GM23338 (cell line): ENCODE measurements around the gene NLGN1. TPM values are rescaled to one million over a fixed set of nuclear protein-coding genes. Genes with fewer than 3 reads are reported as not detected.

ENCODE experiments used
- ATAC-seq: fragments of 200-7000 bp; cut with Tn5 transposase; 3 replicates; pipeline ENCODE4 v1.9.1; 2020
- DNase-seq: peaks from one replicate; pipeline ENCODE4 v3.0.0-alpha.2; 2015; ENCODE audit warnings: low spot score
- H2AFZ ChIP-seq: fragments of 200-600 bp; sonication (generic); 2 replicates; pipeline ENCODE4 v1.8.0; 2016; ENCODE audit warnings: antibody characterized with exemption, mild to moderate bottlenecking, moderate library complexity
- H3F3A ChIP-seq: fragments of 200-600 bp; sonication (generic); replicated peaks from 2 replicates; pipeline ENCODE4 v1.8.0; 2017; ENCODE audit warnings: antibody characterized with exemption, mixed run types, low read depth
- H3K27ac ChIP-seq: fragments of 200-600 bp; sonication (generic); 2 replicates; pipeline ENCODE4 v1.6.1; 2016; ENCODE audit warnings: low read depth
- H3K27me3 ChIP-seq: fragments of 200-600 bp; sonication (generic); 2 replicates; pipeline ENCODE4 v1.8.0; 2016; ENCODE audit warnings: mild to moderate bottlenecking, mixed run types, moderate library complexity; ENCODE audit not compliant: insufficient read depth
- H3K36me3 ChIP-seq: fragments of 200-600 bp; sonication (generic); 2 replicates; pipeline ENCODE4 v1.8.0; 2016; ENCODE audit warnings: mild to moderate bottlenecking; ENCODE audit not compliant: insufficient read depth
- H3K4me1 ChIP-seq: fragments of 200-600 bp; sonication (generic); 2 replicates; pipeline ENCODE4 v1.8.0; 2016; ENCODE audit warnings: mild to moderate bottlenecking, moderate library complexity; ENCODE audit not compliant: insufficient read depth
- H3K4me2 ChIP-seq: fragments of 200-600 bp; sonication (generic); 2 replicates; pipeline ENCODE4 v1.7.1; 2017; ENCODE audit warnings: mixed run types
- H3K4me3 ChIP-seq: fragments of 200-600 bp; sonication (generic); 2 replicates; pipeline ENCODE4 v1.6.1; 2016; ENCODE audit warnings: mixed run types
- H3K79me2 ChIP-seq: fragments of 200-600 bp; sonication (generic); replicated peaks from 2 replicates; pipeline ENCODE4 v1.8.0; 2017; ENCODE audit warnings: mild to moderate bottlenecking; ENCODE audit not compliant: insufficient read depth
- H3K9me2 ChIP-seq: fragments of 200-600 bp; sonication (generic); 2 replicates; pipeline ENCODE4 v1.8.0; 2017; ENCODE audit not compliant: insufficient read depth
- H4K20me1 ChIP-seq: fragments of 200-600 bp; sonication (generic); replicated peaks from 2 replicates; pipeline ENCODE4 v1.8.0; 2017; ENCODE audit warnings: mild to moderate bottlenecking; ENCODE audit not compliant: insufficient read depth
- H3K27ac Mint-ChIP-seq: 2 replicates; pipeline ENCODE4 v1.8.0; 2020; ENCODE audit warnings: inconsistent platforms, mild to moderate bottlenecking, moderate library complexity, mixed read lengths
- H3K27me3 Mint-ChIP-seq: 3 replicates; pipeline ENCODE4 v1.8.0; 2022; ENCODE audit warnings: low read depth, mild to moderate bottlenecking, moderate library complexity, mixed read lengths, inconsistent platforms; ENCODE audit not compliant: insufficient read depth, poor library complexity
- H3K36me3 Mint-ChIP-seq: 3 replicates; pipeline ENCODE4 v1.8.0; 2021; ENCODE audit warnings: low read depth, mild to moderate bottlenecking, inconsistent platforms, moderate library complexity, mixed read lengths
- H3K4me1 Mint-ChIP-seq: 3 replicates; pipeline ENCODE4 v1.8.0; 2020; ENCODE audit warnings: mild to moderate bottlenecking, inconsistent platforms, mixed read lengths
- H3K4me3 Mint-ChIP-seq: 3 replicates; pipeline ENCODE4 v1.8.0; 2021; ENCODE audit warnings: moderate library complexity, mild to moderate bottlenecking, inconsistent platforms, mixed read lengths
- H3K9me3 Mint-ChIP-seq: 3 replicates; pipeline ENCODE4 v1.8.0; 2020; ENCODE audit warnings: moderate library complexity, mild to moderate bottlenecking, inconsistent platforms, mixed read lengths
- CREB1 ChIP-seq: fragments of 250-450 bp; sonication (Bioruptor Pico); IDR thresholded peaks from 2 replicates; pipeline ENCODE4 v1.5.0; 2020; ENCODE audit warnings: low read depth, mild to moderate bottlenecking, moderate library complexity
- CTCF ChIP-seq, 2 experiments: fragments of 200-600 bp in 1 of 2; sonication (generic) in 1 of 2; conservative IDR thresholded peaks; 2 replicates each; pipeline versions ENCODE4 v1.5.1 to v1.6.1; 2016 to 2017; ENCODE audit warnings: antibody characterized with exemption in 2 of 2, low read depth in 2 of 2, mild to moderate bottlenecking in 2 of 2, moderate library complexity in 1 of 2
- ETS1 ChIP-seq: IDR thresholded peaks from 2 replicates; pipeline ENCODE4 v1.6.1; 2016; ENCODE audit warnings: antibody characterized with exemption
- EZH2 ChIP-seq: fragments of 200-600 bp; sonication (generic); IDR thresholded peaks from one replicate; pipeline ENCODE4 v1.8.0; 2017; ENCODE audit warnings: antibody characterized with exemption, mild to moderate bottlenecking, low read depth; ENCODE audit not compliant: unreplicated experiment
- EZH2phosphoT487 ChIP-seq: fragments of 200-600 bp; sonication (generic); IDR thresholded peaks from one replicate; pipeline ENCODE4 v1.8.1; 2018; ENCODE audit warnings: antibody characterized with exemption; ENCODE audit not compliant: unreplicated experiment
- JUNB ChIP-seq: IDR thresholded peaks from one replicate; pipeline ENCODE4 v1.6.1; 2016; ENCODE audit warnings: antibody characterized with exemption; ENCODE audit not compliant: unreplicated experiment
- NANOG ChIP-seq: IDR thresholded peaks from 2 replicates; pipeline ENCODE4 v1.6.1; 2016; ENCODE audit warnings: antibody characterized with exemption, borderline replicate concordance
- POLR2AphosphoS5 ChIP-seq: IDR thresholded peaks from 2 replicates; pipeline ENCODE4 v1.6.1; 2016; ENCODE audit warnings: antibody characterized with exemption, low read depth
- REST ChIP-seq: IDR thresholded peaks from one replicate; pipeline ENCODE4 v1.6.1; 2018; ENCODE audit warnings: antibody characterized with exemption; ENCODE audit not compliant: unreplicated experiment
- STAT1 ChIP-seq: IDR thresholded peaks from one replicate; pipeline ENCODE4 v1.6.1; 2016; ENCODE audit warnings: antibody characterized with exemption; ENCODE audit not compliant: unreplicated experiment
- ZNF114 ChIP-seq: fragments of 250-450 bp; sonication (Bioruptor Pico); IDR thresholded peaks from 2 replicates; pipeline ENCODE4 v1.5.0; 2020; ENCODE audit warnings: mild to moderate bottlenecking, moderate library complexity
- ZNF331 ChIP-seq: fragments of 250-450 bp; sonication (Bioruptor Pico); IDR thresholded peaks from 2 replicates; pipeline ENCODE4 v1.5.0; 2020; ENCODE audit warnings: low read depth, mild to moderate bottlenecking, moderate library complexity
- ZNF462 ChIP-seq: fragments of 250-450 bp; sonication (Bioruptor Pico); IDR thresholded peaks from 2 replicates; pipeline ENCODE4 v1.5.0; 2020; ENCODE audit warnings: mild to moderate bottlenecking, moderate library complexity
- polyA plus RNA-seq: library from polyadenylated mRNA; unstranded; fragments of >200 nt; fragmentation: Nextera tagmentation; extraction: Ambion mirVana; gene quantifications from 2 replicates; pipeline ENCODE4 v1.2.1, GENCODE V29; 2016
- total RNA-seq: library from RNA; depleted of rRNA; stranded (reverse); fragments of >200 nt; shearing (Covaris generic); gene quantifications from 2 replicates; pipeline ENCODE4 v1.2.3, GENCODE V29; 2014

Gene NLGN1
- total and polyA plus RNA-seq, 2 experiments from 2014 or later: 6.5 to 18.6 TPM

- Histone ChIP-seq H3K4me1 (peaks cover 18% of the 10 kb centered on the region), H3K27me3 (peaks cover 29% of the 10 kb centered on the region), H3K79me2 (no peaks in the 10 kb centered on the region), H3K27ac (peak overlapping the region; percentile 68; the same call in 1 of the 2 replicates), H3K4me2 (peak overlapping the region; percentile 98), H3K9me2 (no peaks in the 10 kb centered on the region), H2AFZ (peak overlapping the region; percentile 91), H3K36me3 (no peaks in the 10 kb centered on the region), H4K20me1 (no peaks in the 10 kb centered on the region), H3F3A (no peaks in the 10 kb centered on the region), H3K4me3 (peak overlapping the region; percentile 81)
- peak; percentile 94 for DNase-seq
- Mint-ChIP-seq H3K9me3 (no peaks in the 10 kb centered on the region; the same call in 2 of the 3 replicates), H3K4me1 (peaks cover 24% of the 10 kb centered on the region), H3K4me3 (peak overlapping the region; percentile 94), H3K36me3 (no peaks in the 10 kb centered on the region; the same call in 2 of the 3 replicates), H3K27ac (peak overlapping the region; percentile 93), H3K27me3 (peaks cover 13% of the 10 kb centered on the region)
- peak; percentile 76 for ATAC-seq
- TF ChIP-seq CTCF (conservative IDR thresholded peaks at IDR 0.05; ENCODE audit: low read depth in 2 of 2) (no peak), POLR2AphosphoS5 (peak; percentile 82), ZNF331 (no peak), EZH2 (peak; percentile 42), ETS1 (0 out of 2 replicates have a peak, but pooled peaks have one; percentile 12), STAT1 (no peak), JUNB (no peak), ZNF462 (no peak), CREB1 (peak; percentile 74), NANOG (no peak), EZH2phosphoT487 (no peak), REST (no peak), ZNF114 (no peak)
These were observed 1.9 kb upstream of the NLGN1 start for GRCh38 chr3:173395412-173396181.
